ENCODE measurements around the gene CDCP1. TPM values are rescaled to one million over a fixed set of nuclear protein-coding genes. Genes with fewer than 3 reads are reported as not detected.

CDCP1 gene
- total RNA-seq, 4 donors from 2014 or later, result 0.12 to 0.82 (median 0.49) TPM

- Histone ChIP-seq H3K27me3 (no peaks in the 10 kb centered on the region), H3K9me3 (no peaks in the 10 kb centered on the region), H3K4me1 (peaks cover 10 to 22% of the 10 kb centered on the region in 2 donors), H3K4me3 (no peak overlapping the region), H3K27ac (no peak overlapping the region), H3K36me3 (no peaks in the 10 kb centered on the region)
- ATAC-seq (no peak), DNase-seq (no peak)
- TF ChIP-seq POLR2A (IDR thresholded peaks at IDR 0.05) (no peak), CTCF (IDR thresholded peaks at IDR 0.05 in 4 of 5, conservative IDR thresholded peaks at IDR 0.05 in 1 of 5) (no peak)
- in situ Hi-C loops (cut with MboI; ENCODE audit: low sequenced_read_pairs in 4 of 4) (no loop called here), intact Hi-C loops (cut with DNase I; ENCODE audit: low total_unique reads) (no loop called here)
Observed at GRCh38 chr3:45131201-45131600, 15.0 kb downstream of the CDCP1 start.

DNA sequence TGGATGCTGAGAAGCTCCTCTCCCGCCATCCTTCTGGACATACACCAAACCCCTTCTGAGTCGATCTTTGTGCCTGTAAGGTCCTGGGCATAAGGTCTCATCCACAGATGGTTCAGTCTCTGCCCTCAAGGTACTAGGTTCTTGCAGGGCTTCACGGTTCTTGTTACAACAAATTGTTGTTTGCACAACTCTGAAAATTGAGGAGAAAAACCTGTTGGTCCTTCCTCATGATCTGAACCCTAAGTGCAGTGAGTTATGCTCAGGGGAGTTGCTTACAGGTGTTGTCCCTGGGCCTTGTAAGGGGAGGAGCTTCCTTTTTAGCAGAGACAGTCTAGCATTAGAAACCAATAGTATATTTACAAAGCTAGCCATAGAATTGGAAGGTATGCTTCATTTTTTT is 15.7 kb downstream of the CDCP1 start:
- Histone ChIP-seq H3K4me1 (peaks cover 16 to 29% of the 10 kb centered on the region in 2 donors), H3K27me3 (no peaks in the 10 kb centered on the region), H3K4me3 (no peak overlapping the region), H3K27ac (no peak overlapping the region), H3K36me3 (no peaks in the 10 kb centered on the region), H3K9me3 (no peaks in the 10 kb centered on the region)
- no peak for TF ChIP-seq CTCF (IDR thresholded peaks at IDR 0.05 in 4 of 5, conservative IDR thresholded peaks at IDR 0.05 in 1 of 5)
- intact Hi-C loops (cut with DNase I; ENCODE audit: low total_unique reads) (no loop called here), in situ Hi-C loops (cut with MboI; ENCODE audit: low sequenced_read_pairs in 4 of 4) (no loop called here)
- no peak for ATAC-seq
- DNase-seq, result no peak

DNA sequence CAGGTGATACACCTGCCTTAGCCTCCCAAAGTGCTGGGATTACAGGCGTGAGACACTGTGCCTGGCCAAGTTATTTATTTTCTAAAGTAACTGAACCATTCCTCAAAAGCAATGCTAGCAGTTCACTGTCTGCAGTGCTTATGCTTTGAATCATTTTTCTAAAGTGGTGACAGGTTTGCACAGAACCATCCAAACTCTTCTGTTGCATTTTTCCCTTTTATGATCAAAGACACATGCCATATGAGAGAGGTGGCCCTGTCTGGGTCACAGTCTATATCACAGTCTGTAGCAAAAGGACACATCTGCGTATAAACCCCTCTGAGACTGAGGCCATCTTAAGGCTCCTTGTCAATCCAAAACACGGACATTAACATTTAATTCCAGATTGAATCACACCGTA is 17.2 kb downstream of the CDCP1 start:
- in situ Hi-C loops (cut with MboI; ENCODE audit: low sequenced_read_pairs in 4 of 4) (no loop called here), intact Hi-C loops (cut with DNase I; ENCODE audit: low total_unique reads) (loop anchor here (5.0 to 10.0 kb wide), 2 partner anchors 38 to 366 kb away; no protein-coding TSS in a partner anchor)
- TF ChIP-seq CTCF (IDR thresholded peaks at IDR 0.05 in 4 of 5, conservative IDR thresholded peaks at IDR 0.05 in 1 of 5) (no peak), POLR2A (IDR thresholded peaks at IDR 0.05) (no peak)
- no peak for ATAC-seq
- H3K27ac ChIP-seq, result peak overlapping the region in 1 of 4 donors; percentile 84
- H3K9me3 ChIP-seq, result no peaks in the 10 kb centered on the region
- H3K27me3 ChIP-seq, result no peaks in the 10 kb centered on the region
- DNase-seq, result no peak
- no peak overlapping the region for H3K4me3 ChIP-seq
- H3K4me1 ChIP-seq, result peaks cover 32 to 45% of the 10 kb centered on the region in 2 donors
- no peaks in the 10 kb centered on the region for H3K36me3 ChIP-seq

GRCh38 chr3:45127130-45127822 is 18.9 kb downstream of the CDCP1 start:
- Histone ChIP-seq H3K4me1 (peaks cover 45 to 58% of the 10 kb centered on the region in 2 donors), H3K27me3 (no peaks in the 10 kb centered on the region), H3K27ac (peak overlapping the region in 2 of 4 donors; percentile 26 to 84), H3K36me3 (no peaks in the 10 kb centered on the region), H3K4me3 (no peak overlapping the region), H3K9me3 (no peaks in the 10 kb centered on the region)
- DNase-seq, result no peak
- no peak for ATAC-seq
- intact Hi-C loops (cut with DNase I; ENCODE audit: low total_unique reads) (loop anchor here (5.0 to 10.0 kb wide), 2 partner anchors 40 to 368 kb away; no protein-coding TSS in a partner anchor), in situ Hi-C loops (cut with MboI; ENCODE audit: low sequenced_read_pairs in 4 of 4) (no loop called here)
- TF ChIP-seq POLR2A (IDR thresholded peaks at IDR 0.05) (no peak), CTCF (IDR thresholded peaks at IDR 0.05 in 4 of 5, conservative IDR thresholded peaks at IDR 0.05 in 1 of 5) (no peak)

Measured in gastrocnemius medialis (tissue), 4 donors.